Smooth muscle cell (in vitro differentiated cells): ENCODE data around the gene CCDC88C. TPM values are rescaled to one million over a fixed set of nuclear protein-coding genes. Genes with fewer than 3 reads are reported as not detected.
"Not testable (repeated sequence)": the region's sequence is repeated elsewhere in the genome, so short reads cannot be mapped to it uniquely, and the experiment has no call there.

Experiments used
- DNase-seq: peaks from one replicate; lab custom pipeline; 2025; ENCODE audit not compliant: unreplicated experiment; lab: John Stamatoyannopoulos, UW
- H2AFZ ChIP-seq: fragments of 200-600 bp; sonication (generic); 2 replicates; pipeline ENCODE4 v1.6.0; 2016; ENCODE audit warnings: antibody characterized with exemption, low read depth, mild to moderate bottlenecking
- H3F3A ChIP-seq: fragments of 200-600 bp; sonication (generic); 2 replicates; pipeline ENCODE4 v1.6.0; 2017; ENCODE audit warnings: antibody characterized with exemption, low read depth
- H3K27ac ChIP-seq: fragments of 200-600 bp; sonication (generic); 2 replicates; pipeline ENCODE4 v1.5.1; 2016; ENCODE audit warnings: low read depth, mild to moderate bottlenecking
- H3K27me3 ChIP-seq: fragments of 200-600 bp; sonication (generic); 2 replicates; pipeline ENCODE4 v1.6.1; 2016; ENCODE audit warnings: low read depth, mild to moderate bottlenecking
- H3K36me3 ChIP-seq: fragments of 200-600 bp; sonication (generic); 2 replicates; pipeline ENCODE4 v1.5.1; 2016; ENCODE audit warnings: low read depth
- H3K4me1 ChIP-seq: fragments of 200-600 bp; sonication (generic); 2 replicates; pipeline ENCODE4 v1.5.1; 2016; ENCODE audit warnings: low read depth
- H3K4me2 ChIP-seq: fragments of 200-600 bp; sonication (generic); 2 replicates; pipeline ENCODE4 v1.6.0; 2016; ENCODE audit warnings: mild to moderate bottlenecking
- H3K4me3 ChIP-seq: fragments of 200-600 bp; sonication (generic); 2 replicates; pipeline ENCODE4 v1.5.1; 2016; ENCODE audit warnings: mild to moderate bottlenecking
- H3K79me2 ChIP-seq: fragments of 200-600 bp; sonication (generic); 2 replicates; pipeline ENCODE4 v1.6.0; 2016; ENCODE audit warnings: low read depth, mild to moderate bottlenecking
- H3K9ac ChIP-seq: fragments of 200-600 bp; sonication (generic); 2 replicates; pipeline ENCODE4 v1.6.0; 2016; ENCODE audit warnings: low read depth
- H3K9me3 ChIP-seq: fragments of 200-600 bp; sonication (generic); replicated peaks from 2 replicates; pipeline ENCODE4 v1.5.1; 2016; ENCODE audit warnings: low read depth
- H4K20me1 ChIP-seq: fragments of 200-600 bp; sonication (generic); 2 replicates; pipeline ENCODE4 v1.6.0; 2016; ENCODE audit warnings: low read depth
- CTCF ChIP-seq: fragments of 200-600 bp; sonication (generic); IDR thresholded peaks from 2 replicates; pipeline ENCODE4 v1.5.1; 2017; ENCODE audit warnings: borderline replicate concordance, mild to moderate bottlenecking, antibody characterized with exemption; ENCODE audit not compliant: insufficient read depth, poor library complexity, severe bottlenecking
- WGBS: methylation state at CpG from one replicate; pipeline ENCODE4 v1.1.7; 2016; ENCODE audit warnings: low lambda C conversion rate; 5-methylcytosine and 5-hydroxymethylcytosine counted together
- polyA plus RNA-seq: library from polyadenylated mRNA; unstranded; fragments of >200 nt; fragmentation: Nextera tagmentation; extraction: Ambion mirVana; gene quantifications from 2 replicates; pipeline ENCODE4 v1.2.1, GENCODE V29; 2016
- total RNA-seq: library from RNA; depleted of rRNA; stranded (reverse); fragments of >200 nt; gene quantifications from 2 replicates; pipeline ENCODE4 v1.2.3, GENCODE V29; 2014

The CCDC88C gene
- total and polyA plus RNA-seq, 2 experiments from 2014 or later, result 1.1 TPM; not detected in 1

DNA sequence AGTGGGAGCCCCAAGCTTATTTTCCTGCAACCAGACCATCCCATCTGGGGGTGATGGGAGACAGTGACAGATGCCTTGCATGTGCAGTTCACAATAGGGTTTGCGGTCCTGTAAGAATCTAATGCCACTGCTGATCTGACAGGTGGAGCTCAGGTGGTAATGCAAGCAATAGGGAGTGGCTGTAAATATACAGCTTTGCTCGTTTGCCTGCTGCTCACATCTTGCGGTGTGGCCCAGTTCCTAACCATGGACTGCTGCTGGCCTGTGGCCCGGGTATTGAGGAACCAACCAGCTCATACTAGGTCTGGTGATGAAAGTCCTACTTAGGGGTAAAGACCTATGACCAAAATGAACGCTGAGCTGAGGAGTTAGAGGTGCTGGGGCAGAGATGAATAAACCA lies 36.1 kb upstream of the CCDC88C start:
- Histone ChIP-seq H2AFZ (no peak overlapping the region), H3F3A (peaks cover 10% of the 10 kb centered on the region), H4K20me1 (no peaks in the 10 kb centered on the region), H3K79me2 (no peaks in the 10 kb centered on the region), H3K4me1 (no peaks in the 10 kb centered on the region), H3K27me3 (no peaks in the 10 kb centered on the region), H3K9me3 (no peaks in the 10 kb centered on the region), H3K36me3 (peaks cover 13% of the 10 kb centered on the region), H3K9ac (no peak overlapping the region), H3K4me2 (no peak overlapping the region), H3K27ac (no peak overlapping the region), H3K4me3 (no peak overlapping the region)
- WGBS, result 83% methylated on average over 5 of the region's 5 CpGs
- TF ChIP-seq CTCF, result no peak
- no peak for DNase-seq

GRCh38 chr14:91444335-91445020 lies 26.9 kb upstream of the CCDC88C start:
- Histone ChIP-seq H3K27ac (no peak overlapping the region), H4K20me1 (no peaks in the 10 kb centered on the region), H2AFZ (no peak overlapping the region), H3F3A (no peaks in the 10 kb centered on the region), H3K27me3 (no peaks in the 10 kb centered on the region), H3K79me2 (no peaks in the 10 kb centered on the region), H3K4me3 (no peak overlapping the region), H3K9me3 (no peaks in the 10 kb centered on the region), H3K4me1 (no peaks in the 10 kb centered on the region), H3K4me2 (no peak overlapping the region), H3K9ac (no peak overlapping the region), H3K36me3 (no peaks in the 10 kb centered on the region)
- no peak for TF ChIP-seq CTCF
- DNase-seq, result no peak
- WGBS, result 86% methylated on average over 6 of the region's 6 CpGs

DNA sequence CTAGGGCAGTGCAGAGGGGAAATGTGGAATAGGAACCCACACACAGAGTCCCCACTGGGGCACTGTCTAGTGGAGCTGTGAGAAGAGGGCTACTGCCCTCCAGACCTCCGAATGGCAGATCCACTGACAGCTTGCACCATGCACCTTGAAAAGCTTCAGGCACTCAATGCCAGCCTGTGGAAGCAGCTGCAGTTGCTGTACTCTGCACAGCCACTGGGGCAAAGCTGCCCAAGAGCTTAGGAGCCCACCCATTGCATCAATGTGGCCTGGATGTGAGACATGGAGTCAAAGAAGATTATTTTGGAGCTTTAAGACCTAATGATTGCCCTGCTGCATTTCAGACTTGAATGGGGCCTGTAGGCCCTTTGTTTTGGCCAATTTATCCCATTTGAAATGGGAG lies 21.7 kb upstream of the CCDC88C start:
- H3K4me2 ChIP-seq, result no peak overlapping the region
- H3K79me2 ChIP-seq, result no peaks in the 10 kb centered on the region
- no peak overlapping the region for H3K4me3 ChIP-seq
- H3K27me3 ChIP-seq, result no peaks in the 10 kb centered on the region
- H3K27ac ChIP-seq, result no peak overlapping the region
- 92% methylated on average over 1 of the region's 1 CpG for WGBS
- H3K4me1 ChIP-seq, result no peaks in the 10 kb centered on the region
- TF ChIP-seq CTCF, result no peak
- H4K20me1 ChIP-seq, result no peaks in the 10 kb centered on the region
- no peaks in the 10 kb centered on the region for H3F3A ChIP-seq
- no peak overlapping the region for H2AFZ ChIP-seq
- H3K9ac ChIP-seq, result no peak overlapping the region
- DNase-seq, result no peak
- H3K9me3 ChIP-seq, result no peaks in the 10 kb centered on the region
- H3K36me3 ChIP-seq, result no peaks in the 10 kb centered on the region

DNA sequence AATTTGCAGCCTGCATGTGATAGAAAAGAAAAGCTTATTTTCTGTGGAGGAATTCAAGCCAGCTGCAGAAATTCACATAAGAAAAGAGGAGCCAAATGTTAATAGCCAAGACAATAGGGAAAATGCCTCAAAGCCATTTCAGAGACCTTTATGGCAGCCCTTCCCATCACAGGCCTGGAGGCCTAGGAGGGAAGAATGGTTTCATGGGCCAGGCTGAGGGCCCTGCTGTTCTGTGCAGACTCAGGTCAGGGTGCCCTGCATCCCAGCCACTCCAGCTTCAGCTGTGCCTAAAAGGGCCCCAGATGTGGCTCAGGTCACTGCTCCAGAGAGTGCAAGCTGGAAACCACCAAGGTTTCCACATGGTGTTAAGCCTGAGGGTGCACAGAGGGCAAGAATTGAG lies 21.2 kb upstream of the CCDC88C start:
- no peak for DNase-seq
- no peaks in the 10 kb centered on the region for H3F3A ChIP-seq
- no peaks in the 10 kb centered on the region for H3K27me3 ChIP-seq
- H4K20me1 ChIP-seq, result no peaks in the 10 kb centered on the region
- H3K9me3 ChIP-seq, result no peaks in the 10 kb centered on the region
- no peaks in the 10 kb centered on the region for H3K36me3 ChIP-seq
- no peak overlapping the region for H3K9ac ChIP-seq
- no peak overlapping the region for H2AFZ ChIP-seq
- TF ChIP-seq CTCF, result no peak
- no peak overlapping the region for H3K27ac ChIP-seq
- H3K4me2 ChIP-seq, result no peak overlapping the region
- H3K4me3 ChIP-seq, result no peak overlapping the region
- no peaks in the 10 kb centered on the region for H3K79me2 ChIP-seq
- H3K4me1 ChIP-seq, result no peaks in the 10 kb centered on the region

- H3K4me2 ChIP-seq, H2AFZ ChIP-seq, H3K4me3 ChIP-seq, H3K27ac ChIP-seq, H3F3A ChIP-seq, DNase-seq, H4K20me1 ChIP-seq, H3K9ac ChIP-seq, H3K4me1 ChIP-seq, H3K9me3 ChIP-seq, H3K27me3 ChIP-seq, H3K36me3 ChIP-seq, H3K79me2 ChIP-seq: not testable (repeated sequence)
- WGBS, result 83% methylated on average over 16 of the region's 16 CpGs
These were observed 18.6 kb upstream of the CCDC88C start for GRCh38 chr14:91436266-91436665.
